ENCODE data around the gene TREML1.

GRCh38 chr6:41155132-41155805, 1.1 kb upstream of the TREML1 start:
- TF ChIP-seq CTCF (conservative IDR thresholded peaks at IDR 0.05) (no peak), ZFX (IDR thresholded peaks at IDR 0.05) (no peak)
